ENCODE data around the gene CCL20.

- TF ChIP-seq REST (IDR thresholded peaks at IDR 0.05; ENCODE audit: insufficient read depth in 1 of 2, low read depth in 2 of 2, low read length in 2 of 2): no peak
- no peak for TF ChIP-seq TAF1 (IDR thresholded peaks at IDR 0.05; ENCODE audit: borderline replicate concordance, insufficient read depth, low read length)
- TF ChIP-seq SIN3A (IDR thresholded peaks at IDR 0.05; ENCODE audit: borderline replicate concordance, insufficient read depth, low read length): no peak
- TF ChIP-seq POLR2AphosphoS5 (IDR thresholded peaks at IDR 0.05; ENCODE audit: low read depth, low read length): no peak
- TF ChIP-seq FOXP2 (optimal IDR thresholded peaks at IDR 0.05; ENCODE audit: borderline replicate concordance, extremely low read depth, extremely low read length, insufficient read depth): no peak
Measured at GRCh38 chr2:227772932-227773331, 40.7 kb upstream of the CCL20 start.

Measured in PFSK-1 (cell line).